H1 (cell line): Measurements from ENCODE around the gene UNC13D. TPM values are rescaled to one million over a fixed set of nuclear protein-coding genes. Genes with fewer than 3 reads are reported as not detected.

Source experiments
- CTCF ChIA-PET: fragments of 300-600 bp; sonication (Branson Sonifier 250); formaldehyde crosslinking; loops from one replicate; lab custom pipeline; 2021; ENCODE audit not compliant: partially characterized antibody; lab: Charles Lee
- POLR2A ChIA-PET: fragments of 300-600 bp; sonication (Branson Sonifier 250); formaldehyde crosslinking; loops from one replicate; lab custom pipeline; 2021; ENCODE audit warnings: inconsistent platforms; ENCODE audit not compliant: partially characterized antibody; lab: Charles Lee
- DNase-seq, 2 experiments: peaks; one replicate each; pipeline versions ENCODE4 v3.0.0 to v3.0.0-alpha.2; 2010 to 2022; ENCODE audit warnings: low spot score in 2 of 2, low read depth in 1 of 2, mixed read lengths in 1 of 2
- FAIRE-seq: peaks from 2 replicates; lab custom pipeline; 2011; peaks lifted over from hg19 to GRCh38; lab: Jason Lieb, UNC
- H2AFZ ChIP-seq: 2 replicates; pipeline ENCODE4 v1.8.1; 2012; ENCODE audit warnings: low read length, inconsistent platforms
- H2AK5ac ChIP-seq: 2 replicates; pipeline ENCODE4 v1.6.1; 2013; ENCODE audit warnings: low read depth, low read length
- H2BK120ac ChIP-seq: replicated peaks from 2 replicates; pipeline ENCODE3; 2013; ENCODE audit warnings: low read depth, low read length, inconsistent platforms
- H2BK12ac ChIP-seq: 2 replicates; pipeline ENCODE4 v1.6.1; 2013; ENCODE audit warnings: low read depth, low read length
- H2BK15ac ChIP-seq: 2 replicates; pipeline ENCODE4 v1.6.1; 2013; ENCODE audit warnings: low read length
- H2BK20ac ChIP-seq: 2 replicates; pipeline ENCODE4 v1.6.1; 2013; ENCODE audit warnings: low read length
- H2BK5ac ChIP-seq: 2 replicates; pipeline ENCODE4 v1.6.1; 2013; ENCODE audit warnings: low read depth, low read length
- H3K14ac ChIP-seq: 2 replicates; pipeline ENCODE4 v1.6.1; 2013; ENCODE audit warnings: inconsistent platforms; ENCODE audit not compliant: insufficient read length
- H3K18ac ChIP-seq: 2 replicates; pipeline ENCODE4 v1.6.1; 2013; ENCODE audit warnings: low read length; ENCODE audit errors: extremely low read depth
- H3K23ac ChIP-seq: 2 replicates; pipeline ENCODE4 v1.6.1; 2013; ENCODE audit warnings: inconsistent platforms; ENCODE audit not compliant: insufficient read length
- H3K23me2 ChIP-seq: 2 replicates; pipeline ENCODE4 v1.6.1; 2013; ENCODE audit warnings: low read depth, low read length
- H3K27ac ChIP-seq: 2 replicates; pipeline ENCODE4 v1.6.1; 2011; ENCODE audit warnings: low read depth, low read length, inconsistent platforms
- H3K27me3 ChIP-seq, 4 experiments: replicated peaks in 1 of 4; 1 replicate in 1 of 4; 2 replicates in 3 of 4; pipeline versions ENCODE4 v1.6.1 to v1.8.1; 2011 to 2013; ENCODE audit warnings: low read length in 3 of 4, mild to moderate bottlenecking in 3 of 4, inconsistent platforms in 2 of 4, mixed read lengths in 2 of 4, moderate library complexity in 1 of 4; ENCODE audit not compliant: control insufficient read depth in 3 of 4, insufficient read depth in 3 of 4; ENCODE audit errors: extremely low read depth in 1 of 4
- H3K36me3 ChIP-seq, 4 experiments: 2 replicates each; pipeline versions ENCODE4 v1.6.1 to v1.8.1; 2011 to 2013; ENCODE audit warnings: mild to moderate bottlenecking in 4 of 4, low read length in 3 of 4, moderate library complexity in 2 of 4, control low read depth in 1 of 4, inconsistent platforms in 1 of 4; ENCODE audit not compliant: insufficient read depth in 4 of 4, control insufficient read depth in 2 of 4
- H3K4ac ChIP-seq: replicated peaks from 2 replicates; pipeline ENCODE3; 2013; ENCODE audit warnings: low read length, low read depth, mixed read lengths, inconsistent platforms; ENCODE audit not compliant: insufficient read length
- H3K4me1 ChIP-seq, 4 experiments: replicated peaks in 1 of 4; 1 replicate in 1 of 4; 2 replicates in 3 of 4; pipeline versions ENCODE4 v1.6.1 to v1.8.1; 2011 to 2013; ENCODE audit warnings: low read length in 3 of 4, inconsistent platforms in 2 of 4, mixed read lengths in 1 of 4; ENCODE audit not compliant: insufficient read depth in 4 of 4, control insufficient read depth in 3 of 4
- H3K4me2 ChIP-seq, 2 experiments: 2 replicates each; pipeline versions ENCODE4 v1.6.1 to v1.8.1; 2011 to 2013; ENCODE audit warnings: low read depth in 2 of 2, low read length in 2 of 2, control low read depth in 1 of 2, inconsistent platforms in 1 of 2, mild to moderate bottlenecking in 1 of 2; ENCODE audit not compliant: insufficient read depth in 1 of 2
- H3K4me3 ChIP-seq, 4 experiments: fragments of 200-600, 300-600 bp in 1 of 4; sonication (generic), shearing (Covaris generic), sonication (Bioruptor Twin) in 1 of 4; 2 replicates each; pipeline versions ENCODE4 v1.5.1 to v1.8.1; 2011 to 2016; ENCODE audit warnings: low read length in 4 of 4, low read depth in 3 of 4, control low read depth in 2 of 4, inconsistent platforms in 2 of 4, mild to moderate bottlenecking in 2 of 4, mixed read lengths in 1 of 4, moderate library complexity in 1 of 4; ENCODE audit not compliant: insufficient read depth in 2 of 4; ENCODE audit errors: extremely low read depth in 1 of 4
- H3K56ac ChIP-seq: replicated peaks from 2 replicates; pipeline ENCODE3; 2013; ENCODE audit warnings: low read depth, mild to moderate bottlenecking, mixed read lengths, low read length, inconsistent platforms; ENCODE audit not compliant: insufficient read length
- H3K79me1 ChIP-seq: 2 replicates; pipeline ENCODE4 v1.6.1; 2013; ENCODE audit warnings: low read depth, low read length, control low read depth
- H3K79me2 ChIP-seq, 2 experiments: 2 replicates each; pipeline versions ENCODE4 v1.6.1 to v1.8.1; 2012 to 2013; ENCODE audit warnings: low read length in 2 of 2, mild to moderate bottlenecking in 2 of 2, inconsistent platforms in 1 of 2; ENCODE audit not compliant: insufficient read depth in 2 of 2, control insufficient read depth in 1 of 2
- H3K9ac ChIP-seq, 4 experiments: replicated peaks in 1 of 4; 1 replicate in 1 of 4; 2 replicates in 3 of 4; pipeline versions ENCODE4 v1.6.1 to v1.8.1; 2011 to 2013; ENCODE audit warnings: low read depth in 3 of 4, low read length in 3 of 4, control low read depth in 2 of 4, mild to moderate bottlenecking in 2 of 4, moderate library complexity in 2 of 4, inconsistent platforms in 1 of 4; ENCODE audit errors: extremely low read depth in 1 of 4
- H3K9me3 ChIP-seq, 2 experiments: 2 replicates each; pipeline versions ENCODE4 v1.6.1 to v1.8.1; 2012 to 2013; ENCODE audit warnings: mild to moderate bottlenecking in 2 of 2, moderate library complexity in 2 of 2, control low read depth in 1 of 2, inconsistent platforms in 1 of 2, low read depth in 1 of 2, low read length in 1 of 2, mixed read lengths in 1 of 2; ENCODE audit not compliant: insufficient read depth in 2 of 2
- H4K20me1 ChIP-seq, 2 experiments: replicated peaks in 1 of 2; 2 replicates each; pipeline versions ENCODE3 to v1.8.1; 2011 to 2013; ENCODE audit warnings: inconsistent platforms in 2 of 2, low read length in 2 of 2, mild to moderate bottlenecking in 1 of 2; ENCODE audit not compliant: insufficient read depth in 2 of 2, control insufficient read depth in 1 of 2
- H4K5ac ChIP-seq: 2 replicates; pipeline ENCODE4 v1.6.1; 2013; ENCODE audit warnings: low read length, low read depth, mixed read lengths, inconsistent platforms; ENCODE audit not compliant: insufficient read length
- H4K8ac ChIP-seq: 2 replicates; pipeline ENCODE4 v1.8.0; 2013; ENCODE audit warnings: mild to moderate bottlenecking, moderate library complexity, low read length, inconsistent platforms; ENCODE audit not compliant: insufficient read depth; ENCODE audit errors: extremely low read depth
- H4K91ac ChIP-seq: replicated peaks from 2 replicates; pipeline ENCODE3; 2013; ENCODE audit warnings: low read length, mixed read lengths, inconsistent platforms; ENCODE audit not compliant: insufficient read length
- MAFK ChIP-seq: IDR thresholded peaks from 2 replicates; pipeline ENCODE4 v1.6.1; 2012; ENCODE audit warnings: low read depth, mild to moderate bottlenecking, improper control_type of control experiment, low read length
- SP4 ChIP-seq: IDR thresholded peaks from 2 replicates; pipeline ENCODE4 v1.6.1; 2012; ENCODE audit warnings: low read length, inconsistent platforms
- SRF ChIP-seq: IDR thresholded peaks from 2 replicates; pipeline ENCODE4 v1.6.1; 2011; ENCODE audit warnings: mild to moderate bottlenecking, low read depth, low read length, moderate library complexity
- WGBS, 2 experiments: shearing (Covaris generic) in 1 of 2; methylation state at CpG; one replicate each; pipeline versions ENCODE4 v1.1.6 to v1.1.7; 2013 to 2015; ENCODE audit warnings: low lambda C conversion rate in 2 of 2, mixed read lengths in 2 of 2, inconsistent platforms in 1 of 2, low coverage in 1 of 2, missing lambda C conversion rate in 1 of 2; ENCODE audit not compliant: insufficient replicate concordance in 2 of 2, insufficient coverage in 1 of 2, insufficient read length in 1 of 2; ENCODE audit errors: extremely low coverage in 1 of 2, missing lambda C conversion rate in 1 of 2; 5-methylcytosine and 5-hydroxymethylcytosine counted together
- polyA plus RNA-seq, 7 experiments: library from polyadenylated mRNA; depleted of rRNA in 3 of 7; stranded (reverse) in 5 of 7; unstranded in 2 of 7; fragments of >200 nt in 5 of 7; fragments of 200-250 nt in 2 of 7; gene quantifications; 1 replicate in 5 of 7; 2 replicates in 1 of 7; 4 replicates in 1 of 7; pipeline versions ENCODE4 v1.2.1 to v1.2.3, GENCODE V29; 2011 to 2013; ENCODE audit warnings: missing spikeins in 2 of 7, mixed read lengths in 2 of 7
- total RNA-seq: library from RNA; stranded (reverse); fragmentation: NEBNext Ultra II Directional; extraction: Animal tissue kit (Norgen Biotek cat#: 25700); gene quantifications from 2 replicates; pipeline ENCODE4 v1.2.1, GENCODE V29; 2021
- TF ChIP-seq, protein P1 (sequence below): IDR thresholded peaks from 2 replicates; pipeline ENCODE4 v1.6.1; 2012; ENCODE audit warnings: inconsistent platforms

The UNC13D gene
- total and polyA plus RNA-seq, 2 of the 8 experiments (the other 6 are each of a cell fraction or from before 2014, with no cell fraction given) = 3.6 to 8.4 TPM

GRCh38 chr17:75838410-75838809, 5.8 kb downstream of the UNC13D start:
- ChIA-PET POLR2A (interaction anchor here (0.6 to 2.0 kb wide), 3 partner anchors 11 to 182 kb away, joined by 3 to 6 read pairs (median 6); partner anchors contain the start of gene WBP2), CTCF (interaction anchor here (4.0 to 27.2 kb wide), 3 partner anchors 7 to 14 kb away, joined by 26 to 563 read pairs (median 563); partner anchors contain the start of genes UNC13D and WBP2)
- H2BK20ac ChIP-seq = no peak overlapping the region
- H3K14ac ChIP-seq = no peak overlapping the region
- H3K27ac ChIP-seq = no peak overlapping the region
- H3K4me1 ChIP-seq = peaks cover 0 to 9% (median 2%) of the 10 kb centered on the region in 4 experiments; a peak in 3 of 7 replicates
- no peak for FAIRE-seq
- H4K20me1 ChIP-seq = no peaks in the 10 kb centered on the region
- H3K79me1 ChIP-seq = no peaks in the 10 kb centered on the region
- H3K27me3 ChIP-seq = no peaks in the 10 kb centered on the region
- no peak overlapping the region for H2AFZ ChIP-seq
- no peaks in the 10 kb centered on the region for H3K36me3 ChIP-seq
- no peaks in the 10 kb centered on the region for H3K79me2 ChIP-seq
- no peak overlapping the region for H3K9ac ChIP-seq
- H3K4me3 ChIP-seq = no peak overlapping the region
- WGBS, 2 experiments = 94% methylated on average over 15 of the region's 15 CpGs; no CpG with 5 or more reads in 1 of the 2 experiments
- H3K56ac ChIP-seq = no peak overlapping the region
- H3K23me2 ChIP-seq = no peaks in the 10 kb centered on the region
- H4K91ac ChIP-seq = no peak overlapping the region
- H3K9me3 ChIP-seq = no peaks in the 10 kb centered on the region
- no peak overlapping the region for H3K23ac ChIP-seq
- no peak overlapping the region for H2AK5ac ChIP-seq
- no peak overlapping the region for H3K4me2 ChIP-seq
- H3K4ac ChIP-seq = no peak overlapping the region
- no peak overlapping the region for H3K18ac ChIP-seq
- TF ChIP-seq MAFK = no peak
- TF ChIP-seq SP4 = no peak
- TF ChIP-seq SRF = no peak
- TF ChIP-seq, protein P1, sequence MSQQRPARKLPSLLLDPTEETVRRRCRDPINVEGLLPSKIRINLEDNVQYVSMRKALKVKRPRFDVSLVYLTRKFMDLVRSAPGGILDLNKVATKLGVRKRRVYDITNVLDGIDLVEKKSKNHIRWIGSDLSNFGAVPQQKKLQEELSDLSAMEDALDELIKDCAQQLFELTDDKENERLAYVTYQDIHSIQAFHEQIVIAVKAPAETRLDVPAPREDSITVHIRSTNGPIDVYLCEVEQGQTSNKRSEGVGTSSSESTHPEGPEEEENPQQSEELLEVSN = no peak
- H4K5ac ChIP-seq = no peak overlapping the region
- no peak overlapping the region for H2BK120ac ChIP-seq
- no peak overlapping the region for H2BK12ac ChIP-seq
- H4K8ac ChIP-seq = no peak overlapping the region
- no peak overlapping the region for H2BK15ac ChIP-seq
- DNase-seq = no peak
- no peak overlapping the region for H2BK5ac ChIP-seq
